ENCODE measurements around the gene VIL1. TPM values are rescaled to one million over a fixed set of nuclear protein-coding genes. Genes with fewer than 3 reads are reported as not detected.

Gene VIL1
- total and polyA plus RNA-seq, 2 of the 8 experiments (the other 6 are each of a cell fraction or from before 2014, with no cell fraction given) = 6.2 to 7.0 TPM

- Histone ChIP-seq H2BK120ac (replicated peaks; ENCODE audit: low read depth, low read length) (no peak overlapping the region), H3K56ac (replicated peaks; ENCODE audit: insufficient read length, low read depth, low read length) (no peak overlapping the region), H2BK5ac (ENCODE audit: low read depth, low read length) (no peak overlapping the region), H3K9ac (replicated peaks in 1 of 4; ENCODE audit: extremely low read depth in 1 of 4, low read depth in 3 of 4, low read length in 3 of 4) (0 out of 7 replicates have a peak overlapping the region, but pooled peaks of 1 of the 4 experiments have one; percentile 6), H3K4me3 (ENCODE audit: extremely low read depth in 1 of 4, insufficient read depth in 2 of 4, low read depth in 3 of 4, low read length in 4 of 4) (no peak overlapping the region), H4K91ac (replicated peaks; ENCODE audit: insufficient read length, low read length) (no peak overlapping the region), H4K8ac (ENCODE audit: extremely low read depth, insufficient read depth, low read length) (no peak overlapping the region), H4K20me1 (replicated peaks in 1 of 2; ENCODE audit: control insufficient read depth in 1 of 2, insufficient read depth in 2 of 2, low read length in 2 of 2) (peaks cover 0 to 2% of the 10 kb centered on the region in 2 experiments), H3K27me3 (replicated peaks in 1 of 4; ENCODE audit: control insufficient read depth in 3 of 4, extremely low read depth in 1 of 4, insufficient read depth in 3 of 4, low read length in 3 of 4) (peaks cover 8 to 16% (median 16%) of the 10 kb centered on the region in 4 experiments), H3K27ac (ENCODE audit: low read depth, low read length) (no peak overlapping the region), H3K4me1 (replicated peaks in 1 of 4; ENCODE audit: control insufficient read depth in 3 of 4, insufficient read depth in 4 of 4, low read length in 3 of 4) (peaks cover 12 to 36% (median 27%) of the 10 kb centered on the region in 4 experiments), H3K4me2 (ENCODE audit: insufficient read depth in 1 of 2, low read depth in 2 of 2, low read length in 2 of 2) (no peak overlapping the region), H3K9me3 (ENCODE audit: insufficient read depth in 2 of 2, low read depth in 1 of 2, low read length in 1 of 2) (no peaks in the 10 kb centered on the region), H3K23me2 (ENCODE audit: low read depth, low read length) (peaks cover 15% of the 10 kb centered on the region), H3K4ac (replicated peaks; ENCODE audit: insufficient read length, low read depth, low read length) (no peak overlapping the region), H3K79me1 (ENCODE audit: low read depth, low read length) (no peaks in the 10 kb centered on the region), H3K36me3 (ENCODE audit: control insufficient read depth in 2 of 4, insufficient read depth in 4 of 4, low read length in 3 of 4) (peaks cover 0 to 11% (median 4%) of the 10 kb centered on the region in 4 experiments; a peak in 2 of 8 replicates), H3K79me2 (ENCODE audit: control insufficient read depth in 1 of 2, insufficient read depth in 2 of 2, low read length in 2 of 2) (no peaks in the 10 kb centered on the region), H2AFZ (ENCODE audit: low read length) (no peak overlapping the region), H3K14ac (ENCODE audit: insufficient read length) (no peak overlapping the region), H4K5ac (ENCODE audit: insufficient read length, low read depth, low read length) (no peak overlapping the region), H2BK12ac (ENCODE audit: low read depth, low read length) (no peak overlapping the region), H2AK5ac (ENCODE audit: low read depth, low read length) (no peak overlapping the region), H3K18ac (ENCODE audit: extremely low read depth, low read length) (no peak overlapping the region), H2BK15ac (ENCODE audit: low read length) (no peak overlapping the region), H2BK20ac (ENCODE audit: low read length) (no peak overlapping the region), H3K23ac (ENCODE audit: insufficient read length) (no peak overlapping the region)
- WGBS, 2 experiments (ENCODE audit: extremely low coverage in 1 of 2, insufficient coverage in 1 of 2, insufficient read length in 1 of 2, insufficient replicate concordance in 2 of 2, low coverage in 1 of 2, low lambda C conversion rate in 2 of 2, missing lambda C conversion rate in 1 of 2) = 91% methylated on average over 23 of the region's 26 CpGs; no CpG with 5 or more reads in 1 of the 2 experiments
- ChIA-PET POLR2A (ENCODE audit: partially characterized antibody) (interaction anchor here (4.5 to 5.5 kb wide), 2 partner anchors 7 to 132 kb away, joined by 16 to 35 read pairs; partner anchors contain the start of genes AAMP and PNKD), CTCF (ENCODE audit: partially characterized antibody) (interaction anchor here (1.4 to 1.5 kb wide), 2 partner anchors 13 to 101 kb away, joined by 3 to 4 read pairs; no protein-coding TSS in a partner anchor)
- no peak for FAIRE-seq
- no peak for DNase-seq (ENCODE audit: low read depth in 1 of 2, low spot score in 2 of 2)
- TF ChIP-seq TCF12 (IDR thresholded peaks at IDR 0.05; ENCODE audit: low read depth, low read length) = no peak
- no peak for TF ChIP-seq FOSL1 (IDR thresholded peaks at IDR 0.05; ENCODE audit: insufficient read depth, low read depth, low read length)
- no peak for TF ChIP-seq POLR2A (IDR thresholded peaks at IDR 0.05; ENCODE audit: control extremely low read depth in 1 of 2, low read depth in 2 of 2, low read length in 2 of 2)
- no peak for TF ChIP-seq BACH1 (IDR thresholded peaks at IDR 0.05; ENCODE audit: low read length)
- no peak for TF ChIP-seq TEAD4 (IDR thresholded peaks at IDR 0.05; ENCODE audit: low read depth, low read length)
- TF ChIP-seq KDM4A (IDR thresholded peaks at IDR 0.05; ENCODE audit: low read depth, low read length, severe bottlenecking) = no peak
- no peak for TF ChIP-seq BRCA1 (IDR thresholded peaks at IDR 0.05; ENCODE audit: low read depth, low read length)
- no peak for TF ChIP-seq CREB1 (IDR thresholded peaks at IDR 0.05)
- no peak for TF ChIP-seq KDM1A (IDR thresholded peaks at IDR 0.05; ENCODE audit: borderline replicate concordance, low read length)
- TF ChIP-seq SP4 (IDR thresholded peaks at IDR 0.05; ENCODE audit: low read length) = no peak
- no peak for TF ChIP-seq NRF1 (IDR thresholded peaks at IDR 0.05; ENCODE audit: low read depth, low read length)
- no peak for TF ChIP-seq EGR1 (IDR thresholded peaks at IDR 0.05; ENCODE audit: borderline replicate concordance, low read depth, low read length)
- TF ChIP-seq POLR2AphosphoS5 (IDR thresholded peaks at IDR 0.05; ENCODE audit: low read depth, low read length) = no peak
- TF ChIP-seq ATF2 (IDR thresholded peaks at IDR 0.05; ENCODE audit: low read length) = no peak
Observed at GRCh38 chr2:218402911-218403411, 16.0 kb upstream of the VIL1 start.
